Adrenal gland (tissue), 12 donors: Measurements from ENCODE around the gene EPHB2. TPM values are rescaled to one million over a fixed set of nuclear protein-coding genes. Genes with fewer than 3 reads are reported as not detected.

Experiments
- DNase-seq, 7 donors: peaks; one replicate each; pipeline ENCODE4 v3.0.0-alpha.2; 2019 to 2020
- H3K27ac ChIP-seq, 5 donors: fragments of 200-600 bp; sonication (generic) in 4 of 5; 1 replicate in 3 of 5; 2 replicates in 2 of 5; pipeline versions ENCODE4 v1.5.1 to v1.8.0; 2016 to 2020; ENCODE audit warnings: mild to moderate bottlenecking in 1 of 5
- H3K27me3 ChIP-seq: fragments of 200-600 bp; 2 replicates; pipeline ENCODE4 v1.8.0; 2021
- H3K36me3 ChIP-seq, 2 donors: fragments of 200-600 bp; replicated peaks in 1 of 2; 1 replicate in 1 of 2; 2 replicates in 1 of 2; pipeline versions ENCODE4 v1.5.1 to v1.8.0; 2018 to 2022
- H3K4me1 ChIP-seq, 2 donors: fragments of 200-600 bp; replicated peaks in 1 of 2; 1 replicate in 1 of 2; 2 replicates in 1 of 2; pipeline versions ENCODE4 v1.5.1 to v1.8.0; 2018 to 2021
- H3K4me3 ChIP-seq, 4 donors: fragments of 200-600 bp; sonication (generic) in 3 of 4; one replicate each; pipeline ENCODE4 v1.5.1; 2016 to 2018
- H3K9me3 ChIP-seq, 3 donors: fragments of 200-600 bp; sonication (generic) in 1 of 3; replicated peaks in 1 of 3; 1 replicate in 2 of 3; 2 replicates in 1 of 3; pipeline versions ENCODE4 v1.5.1 to v1.8.0; 2016 to 2021
- CTCF ChIP-seq, 6 experiments: fragments of 450-650 bp in 4 of 6; fragments of 200-600 bp in 2 of 6; sonication (generic) in 1 of 6; IDR thresholded peaks; 1 replicate in 5 of 6; 2 replicates in 1 of 6; pipeline versions ENCODE4 v1.5.1 to v1.8.0; 2016 to 2021; ENCODE audit warnings: antibody characterized with exemption in 6 of 6, mild to moderate bottlenecking in 2 of 6, moderate library complexity in 1 of 6
- POLR2A ChIP-seq, 2 donors: fragments of 450-650 bp; IDR thresholded peaks; one replicate each; pipeline ENCODE4 v1.6.1; 2017; ENCODE audit warnings: antibody characterized with exemption in 2 of 2, mild to moderate bottlenecking in 2 of 2, moderate library complexity in 1 of 2
- WGBS, 4 donors: extraction: QIAGEN DNeasy Blood & Tissue Kit in 2 of 4; methylation state at CpG; one replicate each; pipeline versions ENCODE4 v1.1.5 to v1.1.7; 2013 to 2017; 5-methylcytosine and 5-hydroxymethylcytosine counted together
- intact Hi-C, 2 donors: fragments of 100-400 bp; cut with DNase I; formaldehyde crosslinking; loops; one replicate each; pipeline versions ENCODE4 v1.14.1 to v1.15.0; 2022 to 2023
- polyA plus RNA-seq, 3 donors: library from polyadenylated mRNA; stranded (reverse); fragments of 200-250 nt in 2 of 3; fragments of 350-450 nt in 1 of 3; fragmentation: Illumina TruSeq in 1 of 3; extraction: RNeasy Lipid Tissue Mini Kit (QIAGEN cat#74804) in 1 of 3; gene quantifications; one replicate each; pipeline ENCODE4 v1.2.3, GENCODE V29; 2013 to 2014
- total RNA-seq, 9 donors: library from RNA; depleted of rRNA in 4 of 9; stranded (reverse); fragments of >200 nt in 4 of 9; fragments of 120-200 nt in 1 of 9; fragmentation: NEBNext Ultra II Directional in 1 of 9; extraction: Animal tissue kit (Norgen Biotek cat#: 25700) in 1 of 9; gene quantifications; one replicate each; pipeline versions ENCODE4 v1.1.0 to v1.2.4, GENCODE V29; 2013 to 2023
- donor health status: healthy with polysubstance abuse.
- donor health status: Bipolar disorder and iron deficiency.
- donor health status: DM: yes; HTN: yes; CAD: no.
- donor health status: DM: no; HTN: no; CAD: no.
- donor health status: DM: no; HTN: no; CAD: no.
- donor health status: DM: yes; HTN: yes; CAD: no.

The EPHB2 gene
- total and polyA plus RNA-seq, 12 donors: 0.67 to 10.3 (median 3.1) TPM

- no peaks in the 10 kb centered on the region for H3K36me3 ChIP-seq
- TF ChIP-seq CTCF (IDR thresholded peaks at IDR 0.05) (no peak), POLR2A (IDR thresholded peaks at IDR 0.05) (no peak)
- no peak overlapping the region for H3K27ac ChIP-seq
- H3K4me1 ChIP-seq: peaks cover 0 to 9% of the 10 kb centered on the region in 2 donors
- intact Hi-C loops: no loop called here
- DNase-seq: no peak
- no peaks in the 10 kb centered on the region for H3K9me3 ChIP-seq
- no peak overlapping the region for H3K4me3 ChIP-seq
- no peaks in the 10 kb centered on the region for H3K27me3 ChIP-seq
- 89 to 92% (median 91%) methylated on average over 5 to 9 of the region's 9 CpGs for WGBS, 4 donors
These were observed 149.8 kb downstream of the EPHB2 start for GRCh38 chr1:22860414-22860800.

- no peak for DNase-seq
- 78 to 88% (median 82%) methylated on average over 4 of the region's 4 CpGs for WGBS, 4 donors
- no peak for TF ChIP-seq POLR2A (IDR thresholded peaks at IDR 0.05)
- no peak for TF ChIP-seq CTCF (IDR thresholded peaks at IDR 0.05)
- Histone ChIP-seq H3K4me1 (peaks cover 0 to 9% of the 10 kb centered on the region in 2 donors), H3K27me3 (no peaks in the 10 kb centered on the region), H3K4me3 (no peak overlapping the region), H3K9me3 (no peaks in the 10 kb centered on the region), H3K36me3 (no peaks in the 10 kb centered on the region), H3K27ac (no peak overlapping the region)
- intact Hi-C loops: no loop called here
These were observed 150.3 kb downstream of the EPHB2 start for GRCh38 chr1:22860883-22861385.

GRCh38 chr1:22861764-22862440, 151.3 kb downstream of the EPHB2 start:
- intact Hi-C loops: no loop called here
- TF ChIP-seq POLR2A (IDR thresholded peaks at IDR 0.05) (no peak), CTCF (IDR thresholded peaks at IDR 0.05) (peak; percentile 54 to 79 (median 72))
- Histone ChIP-seq H3K4me3 (no peak overlapping the region), H3K9me3 (no peaks in the 10 kb centered on the region), H3K36me3 (no peaks in the 10 kb centered on the region), H3K27me3 (no peaks in the 10 kb centered on the region), H3K4me1 (peaks cover 0 to 9% of the 10 kb centered on the region in 2 donors), H3K27ac (no peak overlapping the region)
- 65 to 79% (median 76%) methylated on average over 4 of the region's 4 CpGs for WGBS, 4 donors
- peak in 5 of 7 donors; percentile 29 to 71 (median 55) for DNase-seq

DNA sequence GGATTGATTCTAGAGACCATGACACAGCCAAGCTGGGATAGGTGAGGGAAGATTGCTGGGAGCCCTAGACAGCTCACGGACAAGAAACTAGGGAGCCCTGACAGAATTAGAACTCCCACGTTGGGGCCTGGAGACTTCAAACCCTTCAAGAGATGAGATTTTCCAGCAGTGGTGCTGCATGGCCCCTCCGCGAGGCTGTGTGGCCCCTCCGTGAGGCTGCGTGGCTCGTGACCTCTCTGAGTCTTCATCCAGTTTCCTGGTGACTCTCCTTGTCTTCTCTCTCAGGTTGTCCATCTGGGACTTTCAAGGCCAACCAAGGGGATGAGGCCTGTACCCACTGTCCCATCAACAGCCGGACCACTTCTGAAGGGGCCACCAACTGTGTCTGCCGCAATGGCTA, 152.1 kb downstream of the EPHB2 start:
- no peaks in the 10 kb centered on the region for H3K9me3 ChIP-seq
- H3K27ac ChIP-seq: no peak overlapping the region
- WGBS, 4 donors: 91 to 97% (median 93%) methylated on average over 7 to 9 of the region's 9 CpGs
- H3K36me3 ChIP-seq: no peaks in the 10 kb centered on the region
- TF ChIP-seq CTCF (IDR thresholded peaks at IDR 0.05) (no peak), POLR2A (IDR thresholded peaks at IDR 0.05) (no peak)
- H3K27me3 ChIP-seq: no peaks in the 10 kb centered on the region
- DNase-seq: no peak
- intact Hi-C loops: no loop called here
- H3K4me3 ChIP-seq: no peak overlapping the region
- H3K4me1 ChIP-seq: peaks cover 0 to 9% of the 10 kb centered on the region in 2 donors
